LNCaP clone FGC (cell line): ENCODE data around the gene FEZ2.

Experiments used
- DNase-seq: peaks from one replicate; pipeline ENCODE4 v3.0.0-alpha.2; 2011; ENCODE audit warnings: low read depth
- H3K4me3 ChIP-seq: 2 replicates; pipeline ENCODE4 v1.5.1; 2011; ENCODE audit warnings: mild to moderate bottlenecking, low read depth, low read length, control low read depth
- CTCF ChIP-seq: IDR thresholded peaks from 2 replicates; pipeline ENCODE4 v1.5.1; 2012; ENCODE audit warnings: mild to moderate bottlenecking; ENCODE audit not compliant: control insufficient read depth, insufficient read depth; ENCODE audit errors: extremely low read depth

The FEZ2 gene

GRCh38 chr2:36620321-36620720 is 22.4 kb upstream of the FEZ2 start:
- no peak for DNase-seq
- no peak for TF ChIP-seq CTCF
- no peak overlapping the region for H3K4me3 ChIP-seq

- no peak overlapping the region for H3K4me3 ChIP-seq
- no peak for TF ChIP-seq CTCF
- DNase-seq = peak; percentile 23
Measured at GRCh38 chr2:36618381-36618780, 20.4 kb upstream of the FEZ2 start.

- DNase-seq = no peak
- no peak for TF ChIP-seq CTCF
- H3K4me3 ChIP-seq = no peak overlapping the region
Measured at GRCh38 chr2:36616947-36617346, 19.0 kb upstream of the FEZ2 start.

- DNase-seq = no peak
- TF ChIP-seq CTCF = no peak
- no peak overlapping the region for H3K4me3 ChIP-seq
Measured at GRCh38 chr2:36615222-36615621, 17.3 kb upstream of the FEZ2 start.

GRCh38 chr2:36613801-36614200 is 15.8 kb upstream of the FEZ2 start:
- no peak for TF ChIP-seq CTCF

GRCh38 chr2:36611316-36611990 is 13.5 kb upstream of the FEZ2 start:
- no peak for TF ChIP-seq CTCF
- DNase-seq = no peak
- H3K4me3 ChIP-seq = no peak overlapping the region

More at GRCh38 chr2:36613801-36614200, 15.8 kb upstream of the FEZ2 start:
- H3K4me3 ChIP-seq = no peak overlapping the region
- DNase-seq = no peak

- TF ChIP-seq CTCF = no peak
- H3K4me3 ChIP-seq = no peak overlapping the region
- no peak for DNase-seq
Measured at GRCh38 chr2:36609507-36609906, 11.5 kb upstream of the FEZ2 start.
